ENCODE data around the gene FGF2.

- TF ChIP-seq EZH2 (IDR thresholded peaks at IDR 0.05; ENCODE audit: low read length, unreplicated experiment) (no peak), CTCF (conservative IDR thresholded peaks at IDR 0.05; ENCODE audit: low read depth, low read length) (no peak), EZH2phosphoT487 (IDR thresholded peaks at IDR 0.05; ENCODE audit: borderline replicate concordance, low read length) (no peak)
Measured at GRCh38 chr4:122920473-122920872, 93.8 kb downstream of the FGF2 start.
